Measurements from ENCODE around the gene SDHAF3. TPM values are rescaled to one million over a fixed set of nuclear protein-coding genes. Genes with fewer than 3 reads are reported as not detected.

The SDHAF3 gene
- total and polyA plus RNA-seq, 9 donors, result 5.1 to 13.1 (median 9.1) TPM

- DNase-seq, result no peak
- no peaks in the 10 kb centered on the region for H3K36me3 ChIP-seq
- H3K27me3 ChIP-seq, result no peaks in the 10 kb centered on the region
- TF ChIP-seq, protein P1, sequence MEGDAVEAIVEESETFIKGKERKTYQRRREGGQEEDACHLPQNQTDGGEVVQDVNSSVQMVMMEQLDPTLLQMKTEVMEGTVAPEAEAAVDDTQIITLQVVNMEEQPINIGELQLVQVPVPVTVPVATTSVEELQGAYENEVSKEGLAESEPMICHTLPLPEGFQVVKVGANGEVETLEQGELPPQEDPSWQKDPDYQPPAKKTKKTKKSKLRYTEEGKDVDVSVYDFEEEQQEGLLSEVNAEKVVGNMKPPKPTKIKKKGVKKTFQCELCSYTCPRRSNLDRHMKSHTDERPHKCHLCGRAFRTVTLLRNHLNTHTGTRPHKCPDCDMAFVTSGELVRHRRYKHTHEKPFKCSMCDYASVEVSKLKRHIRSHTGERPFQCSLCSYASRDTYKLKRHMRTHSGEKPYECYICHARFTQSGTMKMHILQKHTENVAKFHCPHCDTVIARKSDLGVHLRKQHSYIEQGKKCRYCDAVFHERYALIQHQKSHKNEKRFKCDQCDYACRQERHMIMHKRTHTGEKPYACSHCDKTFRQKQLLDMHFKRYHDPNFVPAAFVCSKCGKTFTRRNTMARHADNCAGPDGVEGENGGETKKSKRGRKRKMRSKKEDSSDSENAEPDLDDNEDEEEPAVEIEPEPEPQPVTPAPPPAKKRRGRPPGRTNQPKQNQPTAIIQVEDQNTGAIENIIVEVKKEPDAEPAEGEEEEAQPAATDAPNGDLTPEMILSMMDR (IDR thresholded peaks at IDR 0.05), result no peak
- TF ChIP-seq POLR2A (IDR thresholded peaks at IDR 0.05) (no peak), EP300 (IDR thresholded peaks at IDR 0.05) (no peak)
- H3K27ac ChIP-seq, result no peak overlapping the region
- H3K9me3 ChIP-seq, result no peaks in the 10 kb centered on the region
- WGBS, 3 donors, result 84 to 89% (median 89%) methylated on average over 4 of the region's 4 CpGs
- intact Hi-C loops (cut with DNase I), result no loop called here
- H3K4me1 ChIP-seq (ENCODE audit: insufficient read depth), result no peaks in the 10 kb centered on the region
- no peak overlapping the region for H3K4me3 ChIP-seq
Observed at GRCh38 chr7:97079300-97079699, 38.2 kb upstream of the SDHAF3 start.

GRCh38 chr7:97081521-97082300 lies 35.8 kb upstream of the SDHAF3 start:
- 35 to 63% (median 44%) methylated on average over 3 of the region's 3 CpGs for WGBS, 3 donors
- intact Hi-C loops (cut with DNase I), result no loop called here
- Histone ChIP-seq H3K9me3 (no peaks in the 10 kb centered on the region), H3K4me3 (no peak overlapping the region), H3K27ac (no peak overlapping the region), H3K36me3 (no peaks in the 10 kb centered on the region), H3K27me3 (no peaks in the 10 kb centered on the region), H3K4me1 (ENCODE audit: insufficient read depth) (no peaks in the 10 kb centered on the region)
- no peak for TF ChIP-seq EP300 (IDR thresholded peaks at IDR 0.05)
- DNase-seq, result no peak

- Histone ChIP-seq H3K4me1 (ENCODE audit: insufficient read depth) (no peaks in the 10 kb centered on the region), H3K27ac (no peak overlapping the region), H3K4me3 (no peak overlapping the region), H3K36me3 (no peaks in the 10 kb centered on the region), H3K9me3 (no peaks in the 10 kb centered on the region), H3K27me3 (no peaks in the 10 kb centered on the region)
- TF ChIP-seq POLR2A (IDR thresholded peaks at IDR 0.05) (no peak), EP300 (IDR thresholded peaks at IDR 0.05) (no peak)
- TF ChIP-seq, protein P1 (IDR thresholded peaks at IDR 0.05), result no peak
- no peak for DNase-seq
- 45 to 62% (median 48%) methylated on average over 3 of the region's 3 CpGs for WGBS, 3 donors
- intact Hi-C loops (cut with DNase I), result no loop called here
Observed at GRCh38 chr7:97088364-97088763, 29.1 kb upstream of the SDHAF3 start.

- no peak for DNase-seq
- Histone ChIP-seq H3K27me3 (no peaks in the 10 kb centered on the region), H3K4me3 (no peak overlapping the region), H3K4me1 (ENCODE audit: insufficient read depth) (no peaks in the 10 kb centered on the region), H3K9me3 (no peaks in the 10 kb centered on the region), H3K36me3 (no peaks in the 10 kb centered on the region), H3K27ac (no peak overlapping the region)
- whole genome bisulfite sequencing, 3 donors, result 85 to 88% (median 88%) methylated on average over 6 of the region's 6 CpGs
- intact Hi-C loops (cut with DNase I), result no loop called here
- TF ChIP-seq POLR2A (IDR thresholded peaks at IDR 0.05), result no peak
- TF ChIP-seq, protein P1 (IDR thresholded peaks at IDR 0.05), result no peak
Observed at GRCh38 chr7:97089771-97090170, 27.7 kb upstream of the SDHAF3 start.

DNA sequence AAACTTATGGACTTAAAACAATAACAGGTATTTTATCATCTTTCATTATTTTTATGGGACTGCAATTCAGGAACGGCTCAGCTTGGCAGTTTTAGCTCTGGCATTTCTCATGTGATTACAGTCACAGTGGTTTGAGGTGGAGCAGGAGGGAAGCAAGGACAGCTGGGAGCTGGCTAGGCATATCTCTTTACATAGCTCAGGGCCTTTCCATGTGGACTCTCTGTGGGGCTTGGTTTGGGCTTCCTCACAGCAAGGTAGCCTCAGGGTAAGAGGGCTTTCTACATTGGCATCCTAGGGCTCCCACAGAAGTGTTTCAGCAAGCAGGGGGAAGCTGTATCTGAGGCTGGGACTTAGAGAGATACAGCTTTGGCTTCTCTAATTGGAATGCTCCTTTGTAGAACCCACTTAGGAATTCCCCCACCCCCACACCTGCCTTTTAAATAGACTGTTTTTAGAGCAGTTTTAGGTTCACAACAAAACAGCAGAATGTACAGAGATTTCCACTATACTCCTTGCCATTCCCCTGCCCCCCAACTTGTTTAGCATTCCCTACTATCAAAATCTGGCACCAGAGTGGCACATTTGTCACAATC lies 26.6 kb upstream of the SDHAF3 start:
- Histone ChIP-seq H3K36me3 (no peaks in the 10 kb centered on the region), H3K4me3 (no peak overlapping the region), H3K27me3 (no peaks in the 10 kb centered on the region), H3K4me1 (ENCODE audit: insufficient read depth) (no peaks in the 10 kb centered on the region), H3K27ac (no peak overlapping the region), H3K9me3 (no peaks in the 10 kb centered on the region)
- intact Hi-C loops (cut with DNase I), result no loop called here
- 45 to 54% (median 53%) methylated on average over 1 of the region's 1 CpG for WGBS, 3 donors
- DNase-seq, result no peak
- TF ChIP-seq EP300 (IDR thresholded peaks at IDR 0.05), result no peak
- TF ChIP-seq, protein P1 (IDR thresholded peaks at IDR 0.05), result no peak

Measured in ovary (tissue), 9 donors.